ENCODE measurements around the gene GTF2H1. TPM values are rescaled to one million over a fixed set of nuclear protein-coding genes. Genes with fewer than 3 reads are reported as not detected.
"Not testable (repeated sequence)": the region's sequence is repeated elsewhere in the genome, so short reads cannot be mapped to it uniquely, and the experiment has no call there.

GTF2H1 gene
- total RNA-seq, 1 experiment from 2014 or later = 46.7 TPM

DNA sequence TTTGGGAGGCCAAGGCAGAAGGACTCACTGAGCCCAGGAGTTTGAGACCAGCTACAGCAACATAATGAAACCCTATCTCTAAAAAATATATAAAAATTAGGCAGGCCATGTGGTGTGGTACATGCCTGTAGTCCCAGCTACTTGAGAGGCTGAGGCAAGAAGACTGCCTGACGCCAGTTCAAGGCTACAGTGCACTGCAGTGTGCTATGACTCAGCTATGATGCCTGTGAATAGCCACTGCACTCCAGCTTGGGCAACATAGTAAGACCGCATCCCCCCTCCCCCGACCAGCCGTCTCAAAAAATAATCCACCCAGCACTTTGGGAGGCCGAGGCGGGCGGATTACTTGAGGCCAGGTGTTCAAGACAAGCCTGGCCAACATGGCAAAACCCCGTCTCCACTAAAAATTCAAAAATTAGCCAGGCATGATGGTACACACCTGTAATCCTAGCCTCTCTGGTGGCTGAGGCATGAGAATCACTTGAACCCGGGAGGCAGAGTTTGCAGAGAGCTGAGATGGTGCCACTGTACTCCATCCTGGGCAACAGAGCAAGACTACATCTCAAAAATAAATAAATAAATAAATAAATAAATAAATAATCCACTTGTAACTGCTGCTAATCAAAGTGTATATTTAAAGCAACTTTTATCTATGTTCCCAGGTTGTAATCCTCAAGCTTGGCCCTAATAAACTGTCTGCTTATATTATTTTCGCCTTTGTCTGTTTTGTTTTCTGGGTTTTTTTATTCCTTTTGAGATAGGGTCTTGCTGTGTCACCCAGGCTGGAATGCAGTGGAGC is 8.2 kb upstream of the GTF2H1 start:
- Histone ChIP-seq H3K4me3 (no peak overlapping the region), H3K36me3 (no peaks in the 10 kb centered on the region), H3K27me3 (no peaks in the 10 kb centered on the region), H3K9me3 (no peaks in the 10 kb centered on the region)
- DNase-seq = no peak

GRCh38 chr11:18314784-18315523 is 7.4 kb upstream of the GTF2H1 start:
- H3K4me3 ChIP-seq = no peak overlapping the region
- no peaks in the 10 kb centered on the region for H3K9me3 ChIP-seq
- no peaks in the 10 kb centered on the region for H3K27me3 ChIP-seq
- no peaks in the 10 kb centered on the region for H3K36me3 ChIP-seq
- DNase-seq = no peak

DNA sequence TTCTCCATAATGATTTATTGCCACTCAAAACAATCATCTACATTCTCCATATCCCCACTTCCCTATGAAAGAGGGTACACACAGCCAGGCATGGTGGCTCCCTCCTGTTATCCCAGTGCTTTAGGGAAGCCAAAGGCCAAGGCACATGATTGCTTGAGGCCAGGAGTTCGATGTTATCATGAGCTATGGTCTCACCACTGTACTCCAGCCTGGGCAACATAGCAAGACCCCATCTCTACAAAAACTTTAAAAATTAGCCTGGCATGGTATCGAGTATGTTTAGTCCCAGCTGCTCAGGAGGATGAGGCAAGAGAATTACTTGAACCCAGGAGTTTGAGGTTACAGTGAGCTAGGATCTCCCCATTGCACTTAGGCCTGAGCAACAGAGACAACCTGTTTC is 6.5 kb upstream of the GTF2H1 start:
- no peak overlapping the region for H3K4me3 ChIP-seq
- H3K27me3 ChIP-seq = no peaks in the 10 kb centered on the region
- H3K36me3 ChIP-seq = no peaks in the 10 kb centered on the region
- H3K9me3 ChIP-seq = no peaks in the 10 kb centered on the region
- no peak for DNase-seq

DNA sequence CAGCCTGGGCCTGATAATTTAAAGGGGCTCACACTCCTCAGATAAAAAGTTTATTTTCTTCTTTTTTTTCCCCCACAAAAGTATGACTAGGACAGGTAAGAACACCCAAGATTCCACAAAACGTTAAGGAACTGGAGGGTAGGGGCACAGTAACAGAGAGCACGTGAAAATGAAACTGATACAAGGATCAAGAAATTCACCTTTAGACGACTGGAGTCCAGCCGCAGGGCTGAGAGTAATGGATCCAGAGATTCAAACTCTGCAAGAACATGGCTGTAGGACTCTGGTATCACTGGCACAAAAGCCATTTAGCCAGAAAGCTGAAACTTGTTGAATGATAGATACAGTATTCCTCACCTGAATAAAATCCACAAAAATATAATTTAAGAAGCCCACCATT is 4.8 kb upstream of the GTF2H1 start:
- Histone ChIP-seq H3K9me3 (no peaks in the 10 kb centered on the region), H3K4me3 (no peak overlapping the region), H3K36me3 (no peaks in the 10 kb centered on the region), H3K27me3 (no peaks in the 10 kb centered on the region)
- DNase-seq = no peak

DNA sequence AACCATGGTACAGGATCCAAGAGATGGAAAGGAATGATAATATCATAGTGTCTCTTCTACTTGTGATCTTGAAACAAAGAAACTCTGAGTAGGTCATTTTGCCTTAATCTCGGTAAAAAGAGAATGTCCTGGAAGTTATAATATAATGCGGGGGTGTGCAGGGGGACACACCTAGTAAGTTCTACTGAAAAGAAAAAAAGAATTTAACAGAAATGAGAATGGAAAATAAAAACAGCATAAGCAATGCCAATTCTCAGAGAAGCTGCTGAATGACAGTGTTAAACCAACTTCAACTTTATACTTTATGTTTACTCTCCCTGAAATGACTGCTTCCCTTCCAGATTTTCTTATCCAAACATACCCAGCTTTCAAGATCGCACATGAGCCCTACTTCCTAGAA is 2.5 kb upstream of the GTF2H1 start:
- DNase-seq = no peak
- Histone ChIP-seq H3K9me3 (no peaks in the 10 kb centered on the region), H3K36me3 (peaks cover 3% of the 10 kb centered on the region; the same call in 1 of the 2 replicates)

DNA sequence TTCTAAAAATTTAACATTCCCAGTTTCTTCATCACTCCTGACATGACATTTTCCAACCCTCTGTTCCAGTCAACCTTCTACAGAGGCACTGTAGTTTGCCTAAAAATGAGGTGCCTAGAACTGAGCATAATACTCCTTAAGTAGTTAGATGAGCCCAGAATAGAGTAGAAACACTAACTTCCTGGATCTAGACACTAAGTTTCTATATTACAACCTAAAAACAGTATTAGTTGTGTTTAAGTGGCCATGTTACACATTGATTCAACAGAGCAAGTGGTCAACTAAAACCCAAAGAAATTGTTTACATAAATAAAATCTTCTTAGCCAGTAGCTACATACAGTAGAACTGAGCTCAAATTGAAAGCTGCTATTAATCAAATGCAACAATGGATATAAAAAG is 1.8 kb upstream of the GTF2H1 start:
- Histone ChIP-seq H3K4me3 (peak overlapping the region; percentile 85), H3K27me3 (no peaks in the 10 kb centered on the region), H3K9me3 (no peaks in the 10 kb centered on the region), H3K36me3 (peaks cover 7% of the 10 kb centered on the region; the same call in 1 of the 2 replicates)
- DNase-seq = no peak

More for the DNA sequence above, 2.5 kb upstream of the GTF2H1 start:
- H3K4me3 ChIP-seq = no peak overlapping the region
- no peaks in the 10 kb centered on the region for H3K27me3 ChIP-seq

DNA sequence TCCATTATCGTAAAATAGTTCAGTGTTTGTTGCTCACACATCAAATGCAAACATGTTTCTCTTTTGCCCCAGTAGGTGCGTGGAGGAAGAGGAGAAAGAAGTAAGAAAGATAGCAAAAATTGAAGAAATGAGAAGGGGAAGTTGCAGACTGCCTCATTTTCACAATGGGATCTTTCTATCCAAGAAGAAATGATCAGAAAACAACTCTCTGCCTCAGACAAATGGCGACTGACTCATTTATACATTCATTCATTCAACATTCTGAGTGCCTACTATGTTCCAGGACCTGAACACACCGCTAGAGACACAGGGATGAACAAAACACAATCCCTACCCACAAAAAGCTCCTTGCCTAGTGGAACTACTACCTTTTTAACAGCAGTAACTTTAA is 794 bp upstream of the GTF2H1 start:
- no peak for DNase-seq
- Histone ChIP-seq H3K36me3 (peaks cover 8% of the 10 kb centered on the region; the same call in 1 of the 2 replicates), H3K9me3 (no peaks in the 10 kb centered on the region), H3K27me3 (no peaks in the 10 kb centered on the region), H3K4me3 (peak overlapping the region; percentile 85)

DNA sequence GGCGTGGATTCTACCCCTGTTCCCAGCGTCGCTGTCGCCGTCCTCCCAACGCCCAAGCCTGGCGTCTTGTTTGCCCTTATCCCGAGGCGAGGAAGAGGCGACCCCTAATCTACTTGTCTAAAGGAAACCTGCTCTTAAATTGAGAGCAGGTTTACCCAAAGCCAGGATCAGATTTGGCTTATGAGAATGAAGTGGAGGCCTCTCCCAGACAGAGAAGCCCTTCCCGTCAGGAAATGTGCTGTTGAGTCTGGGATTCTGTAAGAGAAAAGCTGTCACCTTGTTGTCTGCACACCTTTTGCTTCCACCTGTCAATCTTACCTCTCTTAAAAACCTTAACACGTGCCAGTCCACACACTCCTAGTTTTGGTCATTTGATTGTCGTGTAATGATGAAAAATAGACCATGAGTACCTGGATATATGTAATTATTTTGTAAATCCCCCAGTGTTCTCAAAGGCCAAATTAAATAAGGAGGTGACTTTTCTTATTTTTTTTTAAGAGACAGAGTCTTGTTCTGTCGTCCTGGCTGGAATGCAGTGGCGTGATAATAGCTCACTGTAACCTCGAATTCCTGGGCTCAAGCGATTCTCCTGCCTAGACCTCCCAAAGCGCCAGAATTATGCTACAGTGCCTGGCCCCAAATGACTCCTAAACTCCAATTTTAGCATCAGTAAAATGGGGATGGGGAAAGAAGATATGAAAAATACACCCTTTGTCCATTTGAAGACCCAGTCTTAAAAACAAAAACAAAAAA is 627 bp downstream of the GTF2H1 start:
- H3K36me3 ChIP-seq = peaks cover 10% of the 10 kb centered on the region; the same call in 1 of the 2 replicates
- peak overlapping the region; percentile 85 for H3K4me3 ChIP-seq
- DNase-seq = no peak
- H3K9me3 ChIP-seq = no peaks in the 10 kb centered on the region
- H3K27me3 ChIP-seq = no peaks in the 10 kb centered on the region

DNA sequence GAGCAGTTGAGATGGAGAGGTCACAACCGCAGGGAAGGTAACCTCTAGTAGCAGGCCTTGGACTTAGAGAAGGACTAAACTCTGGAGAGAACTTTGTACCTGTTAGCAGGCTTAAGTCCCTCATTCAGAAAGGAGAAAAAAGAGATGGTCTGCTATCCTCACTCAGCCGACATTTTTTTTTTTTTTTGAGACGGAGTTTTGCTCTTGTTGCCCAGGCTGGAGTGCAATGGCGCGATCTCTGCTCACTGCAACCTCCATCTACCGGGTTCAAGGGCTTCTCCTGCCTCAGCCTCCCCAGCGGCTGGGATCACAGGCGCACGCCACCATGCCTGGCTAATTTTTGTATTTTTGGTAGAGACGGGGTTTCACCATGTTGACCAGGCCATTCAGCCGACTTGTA is 1.5 kb downstream of the GTF2H1 start:
- DNase-seq, H3K27me3 ChIP-seq, H3K9me3 ChIP-seq: not testable (repeated sequence)
- Histone ChIP-seq H3K36me3 (peaks cover 11% of the 10 kb centered on the region), H3K4me3 (peak overlapping the region; percentile 85; the same call in 1 of the 2 replicates)

GRCh38 chr11:18324381-18324780 is 2.0 kb downstream of the GTF2H1 start:
- Histone ChIP-seq H3K27me3 (no peaks in the 10 kb centered on the region), H3K9me3 (no peaks in the 10 kb centered on the region), H3K4me3 (no peak overlapping the region), H3K36me3 (peaks cover 14% of the 10 kb centered on the region)
- no peak for DNase-seq

GRCh38 chr11:18329196-18329870 is 7.0 kb downstream of the GTF2H1 start:
- H3K36me3 ChIP-seq = peaks cover 34% of the 10 kb centered on the region
- H3K4me3 ChIP-seq = no peak overlapping the region

DNA sequence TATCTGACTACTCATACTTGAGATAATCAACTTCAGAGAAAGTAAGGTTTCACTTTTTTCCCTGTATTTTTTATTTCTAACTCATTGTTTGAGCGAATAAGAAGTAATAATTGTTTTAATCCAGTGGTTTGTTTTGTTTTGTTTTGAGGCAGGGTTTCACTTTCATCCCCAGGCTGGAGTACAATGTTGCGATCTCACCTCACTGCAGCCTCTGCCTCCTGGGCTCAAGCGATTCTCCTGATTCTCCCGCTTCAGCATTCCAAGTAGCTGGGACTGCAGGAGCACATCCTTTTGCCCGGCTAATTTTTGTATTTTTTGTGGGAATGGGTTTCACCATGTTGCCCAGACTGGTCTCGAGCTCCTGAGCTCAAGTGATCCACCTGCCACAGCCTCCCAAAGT is 8.6 kb downstream of the GTF2H1 start:
- no peak for DNase-seq
- no peaks in the 10 kb centered on the region for H3K9me3 ChIP-seq
- H3K27me3 ChIP-seq = no peaks in the 10 kb centered on the region
- no peak overlapping the region for H3K4me3 ChIP-seq
- H3K36me3 ChIP-seq = peaks cover 37% of the 10 kb centered on the region

More at GRCh38 chr11:18329196-18329870, 7.0 kb downstream of the GTF2H1 start:
- DNase-seq = no peak
- Histone ChIP-seq H3K27me3 (no peaks in the 10 kb centered on the region), H3K9me3 (no peaks in the 10 kb centered on the region)

GRCh38 chr11:18332302-18332701 is 9.9 kb downstream of the GTF2H1 start:
- H3K4me3 ChIP-seq = no peak overlapping the region
- no peaks in the 10 kb centered on the region for H3K27me3 ChIP-seq
- H3K9me3 ChIP-seq = no peaks in the 10 kb centered on the region
- no peak for DNase-seq
- H3K36me3 ChIP-seq = peaks cover 43% of the 10 kb centered on the region

GRCh38 chr11:18332891-18333290 is 10.5 kb downstream of the GTF2H1 start:
- Histone ChIP-seq H3K36me3 (peaks cover 45% of the 10 kb centered on the region), H3K4me3 (no peak overlapping the region), H3K27me3 (no peaks in the 10 kb centered on the region), H3K9me3 (no peaks in the 10 kb centered on the region)
- no peak for DNase-seq

- peak; percentile 16 for DNase-seq
- Histone ChIP-seq H3K27me3 (no peaks in the 10 kb centered on the region), H3K4me3 (no peak overlapping the region), H3K36me3 (peaks cover 28% of the 10 kb centered on the region), H3K9me3 (no peaks in the 10 kb centered on the region)
These were observed 25.2 kb downstream of the GTF2H1 start for GRCh38 chr11:18347471-18348125.

DNA sequence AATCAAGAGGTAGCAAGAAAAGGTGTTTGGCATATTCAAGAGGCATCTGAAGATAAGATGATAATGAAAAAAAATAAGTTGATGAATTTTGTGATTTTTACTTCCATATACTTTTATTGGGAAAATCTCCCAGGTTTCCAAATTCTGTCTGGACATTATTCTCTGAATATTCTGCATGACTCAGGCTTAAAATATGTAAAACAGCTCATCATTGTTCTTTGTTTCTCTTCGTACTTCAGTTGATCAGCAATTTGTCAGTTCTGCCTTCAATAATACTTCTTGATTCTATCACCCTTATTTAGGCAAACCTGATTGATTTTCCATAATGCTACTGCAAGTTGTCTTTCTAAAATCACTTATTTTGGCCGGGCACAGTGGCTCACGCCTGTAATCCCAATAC is 30.2 kb downstream of the GTF2H1 start:
- DNase-seq = no peak
- Histone ChIP-seq H3K27me3 (no peaks in the 10 kb centered on the region), H3K4me3 (no peak overlapping the region), H3K9me3 (no peaks in the 10 kb centered on the region), H3K36me3 (peaks cover 30% of the 10 kb centered on the region)

Data from MG63 (cell line).